GM19438 (cell line): Measurements from ENCODE around the gene ZNF581.

Source experiments
- ATAC-seq: cut with Tn5 transposase; IDR thresholded peaks from one replicate; pipeline ENCODE4 v1.9.1; 2021; ENCODE audit warnings: low read depth; ENCODE audit not compliant: unreplicated experiment

The ZNF581 gene

GRCh38 chr19:55660404-55660803, 17.0 kb downstream of the ZNF581 start:
- no peak for ATAC-seq

DNA sequence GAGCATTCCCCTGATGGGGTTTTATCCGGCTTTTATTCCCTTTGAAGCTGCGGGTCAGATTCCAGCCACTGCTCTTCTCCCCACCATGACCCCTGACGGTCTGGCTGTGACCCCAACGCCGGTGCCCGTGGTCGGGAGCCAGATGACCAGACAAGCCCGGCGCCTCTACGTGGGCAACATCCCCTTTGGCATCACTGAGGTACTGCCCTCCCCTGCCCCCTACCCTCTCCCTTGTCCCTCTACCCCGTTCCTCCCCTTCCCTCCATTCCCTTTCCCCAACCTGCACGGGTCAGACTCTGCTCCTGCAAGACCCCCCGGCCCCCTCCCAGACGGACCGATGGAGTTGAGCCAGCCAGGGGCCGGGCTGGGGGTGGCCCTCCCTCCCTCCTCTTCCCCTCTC, 17.5 kb downstream of the ZNF581 start:
- ATAC-seq = no peak

DNA sequence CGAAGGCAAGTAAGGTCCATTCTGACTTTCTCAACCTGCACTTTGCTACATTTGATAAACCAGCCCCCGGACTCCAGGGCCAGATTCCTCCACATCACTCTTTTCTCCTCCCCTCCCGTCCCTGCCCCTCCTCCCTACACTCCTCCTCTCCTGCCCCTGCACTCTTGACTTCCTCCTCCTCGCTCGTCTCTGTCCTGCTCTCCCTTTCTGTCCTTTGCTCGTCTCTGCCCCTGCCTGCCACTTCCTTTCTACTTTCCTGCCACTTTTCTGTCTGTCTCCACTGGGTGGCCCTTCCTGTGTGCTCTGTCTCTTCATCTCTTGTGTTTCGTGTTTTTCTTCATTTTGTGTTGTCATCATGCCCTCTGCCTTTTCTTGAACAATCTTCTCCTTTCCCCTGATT, 18.4 kb downstream of the ZNF581 start:
- no peak for ATAC-seq

DNA sequence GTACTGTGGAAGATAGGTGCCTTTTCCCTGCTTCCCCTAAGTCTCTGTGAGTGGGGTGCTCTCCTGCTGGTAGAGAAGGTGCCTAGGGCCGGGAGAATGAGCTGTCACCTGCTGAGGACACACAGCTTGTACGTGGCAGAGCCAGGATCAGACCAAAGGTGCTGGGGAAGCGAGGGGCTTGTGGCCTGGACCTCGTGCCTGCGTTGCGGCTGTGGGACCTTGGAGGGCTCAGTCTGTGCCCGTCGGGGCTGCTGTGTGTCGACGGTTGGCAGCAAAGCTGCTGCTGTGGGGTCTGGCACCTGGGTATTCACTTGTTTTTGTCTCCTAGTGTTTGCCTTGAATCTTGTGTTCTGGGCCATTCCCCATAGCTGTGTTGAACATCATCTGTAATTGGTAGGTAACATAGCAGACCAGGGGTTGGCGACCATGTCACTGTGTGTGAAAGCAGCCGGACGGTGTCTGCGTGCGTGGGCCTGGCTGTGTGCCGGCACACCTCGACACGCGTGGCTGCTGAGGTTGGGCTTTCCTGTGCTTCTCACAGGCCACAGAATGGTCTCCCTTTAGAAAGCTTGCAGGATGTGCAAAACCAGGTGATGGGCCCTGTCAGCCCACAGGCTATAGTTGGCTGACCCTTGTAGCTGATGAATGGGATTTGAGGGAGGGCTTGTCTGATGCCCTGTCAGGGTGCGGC, 20.5 kb downstream of the ZNF581 start:
- no peak for ATAC-seq

DNA sequence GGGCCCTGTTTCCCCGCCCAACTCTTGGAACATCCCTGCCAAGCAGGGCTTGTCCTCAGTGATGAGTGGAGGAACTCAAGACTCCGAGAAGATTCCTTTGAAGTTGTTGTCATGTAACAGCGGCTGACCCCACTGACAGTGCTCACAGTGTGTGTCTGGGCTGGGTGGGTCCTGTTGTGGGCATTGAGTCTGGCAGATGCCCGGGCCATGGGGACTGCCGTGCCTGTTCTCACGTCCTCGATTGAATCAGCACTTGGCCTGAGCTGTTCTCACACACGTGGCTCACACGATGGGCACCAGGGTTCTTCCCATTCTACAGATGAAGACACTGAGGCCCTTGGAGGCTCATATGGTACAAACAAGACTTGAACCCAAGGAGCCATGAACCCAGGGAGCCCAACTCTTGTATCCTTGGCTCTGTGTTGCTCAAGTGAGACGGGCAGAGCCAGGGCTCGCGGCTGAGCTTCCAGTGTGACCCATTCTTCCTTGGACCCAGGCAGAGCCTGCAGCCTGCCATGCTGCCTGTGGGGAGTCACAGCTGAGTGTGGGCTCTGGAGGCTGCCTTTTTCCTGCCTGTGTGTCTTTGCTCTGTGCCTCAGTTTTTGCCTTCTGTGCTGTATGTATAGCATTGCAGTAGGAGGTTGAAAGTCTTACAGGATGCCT, 23.0 kb downstream of the ZNF581 start:
- no peak for ATAC-seq

DNA sequence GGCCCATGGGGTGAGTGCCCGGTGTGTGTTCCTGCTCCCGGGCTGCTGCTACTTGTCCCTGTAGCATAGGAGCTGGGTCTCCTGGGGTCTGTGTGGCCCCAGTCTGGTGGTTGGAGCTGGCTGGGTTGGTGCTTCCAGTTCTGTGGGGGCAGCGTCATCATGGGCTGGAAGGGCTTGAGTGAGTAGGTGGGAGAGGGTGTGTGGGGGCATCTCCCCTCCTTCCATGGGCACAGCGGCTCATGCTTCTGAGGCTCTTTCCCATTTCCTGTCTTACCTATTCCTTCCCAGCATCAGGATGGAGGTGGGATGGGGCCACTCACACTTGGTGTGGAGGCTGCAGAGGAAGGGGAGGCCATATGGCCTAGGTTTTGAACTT, 23.5 kb downstream of the ZNF581 start:
- no peak for ATAC-seq

GRCh38 chr19:55667511-55667910, 24.1 kb downstream of the ZNF581 start:
- no peak for ATAC-seq

DNA sequence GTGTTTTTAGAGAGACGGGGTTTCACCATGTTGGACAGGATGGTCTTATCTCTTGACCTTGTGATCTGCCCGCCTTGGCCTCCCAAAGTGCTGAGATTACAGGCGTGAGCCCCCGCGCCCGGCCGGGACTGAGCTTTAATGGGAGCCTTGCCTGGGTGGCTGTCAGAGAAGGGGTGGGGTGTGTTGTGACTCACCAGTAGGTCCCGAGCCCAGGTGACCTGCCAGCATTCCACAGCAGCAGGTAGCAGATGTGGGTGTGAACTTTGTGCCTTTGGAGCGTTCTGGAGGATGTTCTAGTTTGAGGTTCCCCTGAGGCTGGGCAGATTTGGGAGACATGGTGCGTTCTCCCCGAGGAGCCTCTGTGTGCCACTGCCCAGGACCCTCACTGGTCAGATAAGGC, 24.5 kb downstream of the ZNF581 start:
- no peak for ATAC-seq

- no peak for ATAC-seq
Observed at GRCh38 chr19:55668603-55669348, 25.3 kb downstream of the ZNF581 start.

DNA sequence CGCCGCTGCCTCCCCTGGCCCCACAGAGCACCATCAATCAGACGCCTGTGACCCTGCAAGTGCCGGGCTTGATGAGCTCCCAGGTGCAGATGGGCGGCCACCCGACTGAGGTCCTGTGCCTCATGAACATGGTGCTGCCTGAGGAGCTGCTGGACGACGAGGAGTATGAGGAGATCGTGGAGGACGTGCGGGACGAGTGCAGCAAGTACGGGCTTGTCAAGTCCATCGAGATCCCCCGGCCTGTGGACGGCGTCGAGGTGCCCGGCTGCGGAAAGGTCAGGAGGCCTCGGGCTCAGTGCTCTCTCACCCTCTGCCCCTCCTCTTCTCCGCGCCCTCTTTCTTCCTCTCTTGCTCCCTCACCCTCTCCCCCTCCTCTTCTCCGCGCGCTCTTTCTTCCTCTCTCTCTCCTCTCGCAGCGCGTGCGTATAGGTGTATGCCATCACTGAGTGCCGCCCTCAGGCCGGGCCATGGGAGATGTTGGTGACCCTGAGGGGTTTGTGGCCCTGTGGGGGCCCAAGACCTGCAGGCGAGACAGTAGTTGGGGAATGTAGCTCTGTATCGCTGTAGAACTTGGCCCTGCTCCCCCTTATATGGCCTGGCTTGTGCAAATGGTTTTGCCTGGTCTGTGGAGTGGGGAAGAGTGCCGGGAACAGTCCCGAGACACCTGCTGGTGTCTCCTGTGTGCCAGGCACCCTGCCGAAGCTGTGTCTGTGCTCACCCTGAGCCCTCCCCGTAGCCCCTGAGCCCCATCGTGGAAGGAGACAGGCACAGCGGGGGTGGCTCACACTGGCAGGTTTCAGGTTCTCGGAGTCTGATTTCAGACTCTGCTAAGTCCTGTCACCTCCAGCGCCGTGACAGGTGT, 26.2 kb downstream of the ZNF581 start:
- no peak for ATAC-seq

GRCh38 chr19:55670280-55671053, 27.0 kb downstream of the ZNF581 start:
- ATAC-seq = no peak

DNA sequence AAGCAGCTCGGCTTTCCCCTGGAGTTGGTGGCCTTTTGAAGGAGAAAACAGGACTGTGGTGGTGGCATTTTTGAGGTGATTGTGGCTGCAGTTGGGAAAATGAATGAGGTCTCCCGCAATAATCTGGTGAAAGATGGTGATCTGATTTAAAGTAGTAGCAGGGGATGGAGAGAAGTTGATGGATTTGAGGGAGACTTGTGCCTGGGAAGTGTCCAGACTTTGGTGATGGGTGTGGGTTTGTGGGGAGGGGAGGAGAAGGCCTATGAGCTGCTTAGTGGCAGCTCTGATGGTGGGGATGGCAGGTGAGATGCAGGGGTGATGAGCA, 27.6 kb downstream of the ZNF581 start:
- ATAC-seq = no peak

DNA sequence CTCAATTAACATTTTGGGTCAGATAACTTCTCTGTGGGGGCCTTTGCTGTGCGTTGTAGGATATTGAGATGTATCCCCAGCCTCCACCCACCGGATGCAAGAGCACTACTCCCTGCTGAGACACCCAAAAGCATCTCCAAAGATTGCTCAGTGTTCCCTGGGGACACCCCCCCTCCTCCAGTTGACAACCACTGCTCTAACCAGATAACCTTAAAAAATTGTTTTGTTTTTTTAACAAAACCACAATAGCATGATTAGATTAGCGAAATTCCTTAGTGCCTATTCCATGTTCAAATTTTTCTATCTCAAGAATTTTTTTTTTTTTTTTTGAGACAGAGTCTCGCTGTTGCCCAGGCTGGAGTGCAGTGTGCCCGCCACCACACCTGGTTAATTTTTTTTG, 29.0 kb downstream of the ZNF581 start:
- no peak for ATAC-seq

GRCh38 chr19:55673465-55673864, 30.0 kb downstream of the ZNF581 start:
- no peak for ATAC-seq

DNA sequence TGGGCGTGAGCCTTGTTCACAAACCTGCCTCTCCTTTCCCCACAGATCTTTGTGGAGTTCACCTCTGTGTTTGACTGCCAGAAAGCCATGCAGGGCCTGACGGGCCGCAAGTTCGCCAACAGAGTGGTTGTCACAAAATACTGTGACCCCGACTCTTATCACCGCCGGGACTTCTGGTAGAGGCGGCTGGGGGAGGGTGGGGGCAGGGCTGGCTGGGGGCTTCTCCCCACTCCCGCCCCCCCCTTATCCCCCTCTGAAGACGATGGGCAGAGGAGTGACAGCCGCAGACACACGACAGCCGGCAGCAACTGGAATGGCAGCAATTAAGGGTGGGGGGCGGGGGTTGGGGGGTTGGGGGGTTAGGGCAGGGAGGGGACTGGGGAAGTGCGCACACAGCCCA, 30.4 kb downstream of the ZNF581 start:
- ATAC-seq = no peak

GRCh38 chr19:55674459-55674840, 31.0 kb downstream of the ZNF581 start:
- no peak for ATAC-seq

GRCh38 chr19:55674841-55675660, 31.6 kb downstream of the ZNF581 start, which contains the start of gene EPN1:
Gene EPN1 (plus strand): TSS chr19:55675226. CDS start chr19:55678628, 3,402 bp downstream.
- peak; percentile 59 for ATAC-seq

- ATAC-seq = no peak
Observed at GRCh38 chr19:55675661-55676354, 32.4 kb downstream of the ZNF581 start.

DNA sequence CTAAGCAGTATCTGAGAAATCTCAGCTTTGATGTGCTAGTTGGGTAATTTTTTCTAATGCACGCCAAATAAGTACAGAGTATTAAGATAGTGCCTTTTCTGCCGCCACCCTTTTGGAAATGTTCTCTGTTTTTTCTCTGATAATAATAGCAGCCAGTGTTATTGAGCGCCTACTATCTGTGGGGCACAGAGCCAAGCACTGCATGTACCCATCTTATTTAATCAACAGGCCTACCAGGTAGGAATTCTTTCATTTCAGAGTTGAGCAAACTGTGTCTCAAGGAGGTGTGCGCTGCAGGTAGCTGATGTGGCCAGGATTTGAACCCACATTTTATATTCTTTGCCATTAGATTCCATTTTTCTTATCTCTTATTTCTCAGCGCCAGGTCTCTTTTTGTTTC, 32.9 kb downstream of the ZNF581 start:
- ATAC-seq = no peak
